ENCODE data around the gene BSCL2.
"Not testable (repeated sequence)": the region's sequence is repeated elsewhere in the genome, so short reads cannot be mapped to it uniquely, and the experiment has no call there.

BSCL2 gene

GRCh38 chr11:62707277-62707861, at the start of gene BSCL2, which contains the start of gene GNG3:
TSS of gene BSCL2 (minus strand) at chr11:62707424. CDS start at chr11:62707195, 229 bp downstream.
TSS of gene GNG3 (plus strand) at chr11:62707676. CDS start at chr11:62708296, 620 bp downstream.
- no peak for DNase-seq

DNA sequence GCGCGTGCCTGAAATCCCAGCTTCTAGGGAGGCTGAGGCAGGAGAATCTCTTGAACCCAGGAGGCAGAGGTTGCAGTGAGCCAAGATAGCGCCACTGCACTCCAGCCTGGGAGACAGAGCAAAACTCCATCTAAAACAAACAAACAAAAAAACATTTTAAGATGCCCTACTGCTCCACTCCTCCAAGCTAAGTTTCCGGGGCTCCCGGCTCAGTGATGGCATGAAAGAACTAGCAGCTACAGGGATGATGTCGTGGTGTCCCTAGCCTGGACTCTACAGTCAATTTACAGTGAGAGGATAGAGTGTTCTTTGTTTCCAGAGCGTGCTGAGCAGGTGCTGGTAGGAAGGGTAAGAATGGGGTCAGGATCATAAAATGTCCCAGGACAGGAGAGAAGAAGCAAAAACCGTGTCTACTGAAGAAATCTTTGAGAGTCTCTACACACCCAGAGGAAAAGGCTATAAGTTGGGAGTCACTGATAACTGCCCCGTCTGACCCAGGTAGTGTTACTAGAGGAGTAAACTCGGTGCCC, 47.9 kb upstream of the BSCL2 start:
- DNase-seq = no peak

GRCh38 chr11:62753736-62754603, 46.7 kb upstream of the BSCL2 start, which contains the start of gene ZBTB3:
TSS of gene ZBTB3 (minus strand) at chr11:62754160. CDS start at chr11:62753664, 496 bp downstream.
- DNase-seq = peak; percentile 96

- DNase-seq = no peak
These were observed 45.9 kb upstream of the BSCL2 start for GRCh38 chr11:62752994-62753735.

GRCh38 chr11:62752177-62752785, 45.1 kb upstream of the BSCL2 start:
- no peak for DNase-seq

GRCh38 chr11:62749931-62750330, 42.7 kb upstream of the BSCL2 start:
- DNase-seq = not testable (repeated sequence)

GRCh38 chr11:62747475-62748160, 40.4 kb upstream of the BSCL2 start:
- no peak for DNase-seq

- no peak for DNase-seq
These were observed 30.0 kb upstream of the BSCL2 start for GRCh38 chr11:62737196-62737595.

DNA sequence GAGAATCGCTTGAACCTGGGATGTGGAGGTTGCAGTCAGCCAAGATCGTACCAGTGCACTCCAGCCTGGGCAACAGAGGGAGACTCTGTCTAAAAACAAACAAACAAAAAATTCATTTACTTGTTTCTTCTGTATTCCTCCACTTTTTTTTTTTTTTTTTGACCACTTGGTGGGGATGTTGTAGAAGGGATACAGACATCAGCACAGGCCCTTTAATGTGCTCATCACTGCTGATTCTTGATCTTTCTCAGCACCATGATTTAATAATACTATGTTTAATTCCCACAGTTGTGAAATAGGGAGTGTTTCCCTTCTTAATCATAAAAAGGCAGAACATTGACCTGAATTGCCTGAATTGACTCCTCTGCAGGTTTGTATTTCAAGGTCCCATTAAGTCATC, 25.6 kb upstream of the BSCL2 start:
- DNase-seq = no peak

GRCh38 chr11:62730076-62730475, 22.9 kb upstream of the BSCL2 start:
- not testable (repeated sequence) for DNase-seq

DNA sequence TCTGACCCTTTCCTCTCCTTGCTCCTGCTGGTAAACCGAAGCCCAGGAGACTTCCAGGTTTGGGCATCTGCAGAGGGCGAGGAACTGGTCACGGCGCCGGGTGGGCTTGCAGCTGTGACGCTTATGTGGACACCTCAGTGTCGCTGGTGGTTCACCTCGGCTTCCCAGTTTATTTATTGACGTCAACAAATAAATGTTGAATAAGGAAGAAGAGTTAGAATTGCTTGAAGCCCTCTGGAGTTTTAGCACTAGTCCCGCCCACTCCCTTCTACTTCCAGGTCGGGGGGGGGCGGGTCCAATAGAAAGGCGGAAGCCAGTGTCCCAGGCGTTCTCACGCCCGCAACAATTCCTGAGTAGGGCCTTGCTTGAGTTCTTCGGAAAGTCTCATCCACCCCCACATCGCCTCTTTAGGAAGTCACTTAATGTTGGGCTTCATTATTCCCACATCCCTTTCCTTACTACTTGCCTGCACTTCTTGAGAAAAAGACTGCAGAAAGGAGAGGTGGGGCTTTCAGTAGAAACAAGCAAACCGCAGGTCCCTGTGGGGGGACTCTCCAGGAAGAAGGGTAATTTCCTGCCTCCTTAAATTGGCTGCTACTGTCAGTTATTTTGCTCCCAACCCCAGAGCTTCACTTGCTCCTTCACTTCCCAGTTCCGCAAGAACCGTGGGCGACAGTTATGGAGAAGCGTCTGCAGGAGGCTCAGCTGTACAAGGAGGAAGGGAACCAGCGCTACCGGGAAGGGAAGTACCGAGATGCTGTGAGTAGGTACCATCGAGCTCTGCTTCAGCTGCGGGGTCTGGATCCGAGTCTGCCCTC, 21.2 kb upstream of the BSCL2 start, which contains the start of gene TTC9C:
Gene TTC9C (plus strand): TSS at position 316 of the 818 bp plus-strand sequence. CDS start 363 bp downstream, at position 679.
- DNase-seq = peak; percentile 77

DNA sequence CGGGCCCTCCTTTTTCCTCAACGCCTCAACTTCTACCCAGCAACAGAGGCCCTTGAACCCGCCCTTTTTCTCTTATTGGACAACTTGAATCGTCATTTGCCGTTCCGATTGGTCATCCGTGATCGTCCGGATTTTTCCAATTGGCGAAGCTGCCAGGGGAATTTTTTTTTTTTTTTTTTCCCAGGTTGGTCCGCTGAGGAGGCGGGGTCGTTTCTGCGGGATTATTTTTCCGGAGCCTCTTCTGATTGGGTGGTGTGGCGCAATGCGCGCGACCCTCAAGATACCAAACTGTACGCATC, 20.6 kb upstream of the BSCL2 start:
- peak; percentile 84 for DNase-seq

GRCh38 chr11:62727165-62727871, 20.1 kb upstream of the BSCL2 start, which contains the start of gene HNRNPUL2:
TSS of gene HNRNPUL2 (minus strand) at chr11:62727457. CDS start at chr11:62727156, 301 bp downstream.
- DNase-seq = peak; percentile 99

DNA sequence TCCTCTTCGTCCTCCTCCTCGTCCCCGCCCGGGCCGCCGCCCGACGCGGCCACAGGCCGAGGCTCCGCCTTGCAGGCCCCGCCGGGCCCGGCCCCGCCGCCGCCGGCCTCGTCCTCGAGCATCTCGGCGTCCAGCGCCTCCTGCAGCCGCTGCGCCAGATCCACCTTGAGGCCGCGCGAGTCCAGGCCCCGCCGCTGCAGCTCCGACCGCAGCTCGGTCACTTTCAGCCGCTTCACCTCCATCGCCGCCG, 19.6 kb upstream of the BSCL2 start:
- DNase-seq = no peak

GRCh38 chr11:62726156-62726914, 19.1 kb upstream of the BSCL2 start:
- peak; percentile 28 for DNase-seq

GRCh38 chr11:62725646-62726045, 18.4 kb upstream of the BSCL2 start:
- no peak for DNase-seq

GRCh38 chr11:62724171-62724570, 16.9 kb upstream of the BSCL2 start:
- DNase-seq = no peak

DNA sequence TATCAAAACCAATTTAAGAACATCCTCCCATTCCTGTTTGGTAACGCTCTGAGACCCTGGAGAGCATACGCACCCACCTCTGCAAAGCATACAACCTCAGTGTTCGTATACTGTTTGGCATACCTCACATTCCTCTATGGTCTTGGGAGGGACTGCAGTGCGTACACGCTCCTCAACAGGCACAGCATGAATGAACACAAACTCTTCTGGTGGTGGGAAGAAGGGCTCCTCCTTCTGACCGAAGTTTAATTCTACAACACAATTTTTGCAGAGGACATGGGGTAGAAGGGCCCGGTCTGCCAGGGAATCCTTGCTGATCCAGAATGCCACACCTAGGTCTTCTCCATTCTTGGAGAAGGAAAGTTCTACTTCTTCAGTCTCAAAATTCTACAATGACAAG, 14.8 kb upstream of the BSCL2 start:
- DNase-seq = no peak

GRCh38 chr11:62719302-62719978, 12.2 kb upstream of the BSCL2 start:
- DNase-seq = no peak

Measured in NK-92 treated with Interleukin-12 subunit alpha and Interleukin-12 subunit beta, amount 100 ng/mL, for 24 hours (cell line).